NK-92 treated with Interleukin-12 subunit alpha and Interleukin-12 subunit beta, amount 100 ng/mL, for 24 hours (cell line): Measurements from ENCODE around the gene MAP1S.
A peak's percentile ranks its signal among the peaks of the same experiment; 100 is the strongest.

ENCODE experiments used
- DNase-seq: peaks from one replicate; lab custom pipeline; 2025; lab: John Stamatoyannopoulos, UW

The MAP1S gene

GRCh38 chr19:17735410-17735809 lies 16.1 kb downstream of the MAP1S start:
- DNase-seq: no peak

- DNase-seq: no peak
These were observed 18.4 kb downstream of the MAP1S start for GRCh38 chr19:17737690-17738153.

- no peak for DNase-seq
These were observed 20.0 kb downstream of the MAP1S start for GRCh38 chr19:17739121-17739875.

DNA sequence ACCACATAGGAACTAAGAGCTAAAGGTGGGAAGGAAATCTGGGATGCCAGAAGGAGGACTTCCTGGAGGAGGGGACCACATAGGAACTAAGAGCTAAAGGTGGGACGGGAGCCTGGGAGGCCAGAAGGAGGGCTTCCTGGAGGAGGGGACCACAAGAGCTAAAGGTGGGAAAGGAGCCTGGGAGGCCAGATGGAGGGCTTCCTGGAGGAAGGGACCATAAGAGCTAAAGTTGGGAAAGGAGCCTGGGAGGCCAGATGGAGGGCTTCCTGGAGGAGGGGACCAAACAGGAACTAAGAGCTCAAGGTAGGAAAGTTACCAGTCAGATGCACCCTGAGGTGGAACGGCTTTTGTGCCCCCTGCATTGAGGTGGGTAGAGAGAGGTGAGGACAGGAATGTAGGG lies 22.2 kb downstream of the MAP1S start:
- DNase-seq: no peak

DNA sequence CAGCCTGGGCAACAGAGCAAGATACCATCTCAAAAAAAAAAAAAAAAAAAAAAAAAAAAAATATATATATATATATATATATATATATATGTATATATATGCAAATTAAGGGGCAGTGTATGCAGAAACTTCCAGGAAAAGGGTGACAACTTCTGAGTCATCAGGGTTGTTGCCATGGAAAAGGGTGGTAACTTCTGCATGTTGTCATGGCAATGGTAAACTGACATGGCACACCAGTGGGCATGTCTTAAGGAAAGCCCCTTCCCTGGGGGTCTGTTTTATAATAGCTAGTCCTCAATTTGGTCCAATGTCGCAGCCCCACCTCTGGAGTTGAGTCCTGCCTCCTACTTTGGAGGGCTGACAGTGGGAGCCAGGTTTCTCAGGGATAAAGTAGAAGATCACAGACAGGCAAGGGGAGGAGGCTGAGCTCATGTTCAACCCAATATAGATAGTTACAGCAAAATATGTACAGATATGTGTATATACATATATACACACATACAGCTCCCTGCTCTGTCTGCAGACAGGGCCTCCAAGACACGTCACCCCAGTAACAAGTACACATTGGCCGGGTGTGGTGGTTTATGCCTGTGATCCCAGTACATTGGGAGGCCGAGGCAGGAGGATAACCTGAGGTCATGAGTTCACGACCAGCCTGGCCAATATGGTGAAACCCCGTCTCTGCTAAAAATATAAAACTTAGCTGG lies 24.7 kb downstream of the MAP1S start:
- DNase-seq: no peak

- DNase-seq: peak; percentile 94
These were observed 28.2 kb downstream of the MAP1S start for GRCh38 chr19:17747205-17748098.

DNA sequence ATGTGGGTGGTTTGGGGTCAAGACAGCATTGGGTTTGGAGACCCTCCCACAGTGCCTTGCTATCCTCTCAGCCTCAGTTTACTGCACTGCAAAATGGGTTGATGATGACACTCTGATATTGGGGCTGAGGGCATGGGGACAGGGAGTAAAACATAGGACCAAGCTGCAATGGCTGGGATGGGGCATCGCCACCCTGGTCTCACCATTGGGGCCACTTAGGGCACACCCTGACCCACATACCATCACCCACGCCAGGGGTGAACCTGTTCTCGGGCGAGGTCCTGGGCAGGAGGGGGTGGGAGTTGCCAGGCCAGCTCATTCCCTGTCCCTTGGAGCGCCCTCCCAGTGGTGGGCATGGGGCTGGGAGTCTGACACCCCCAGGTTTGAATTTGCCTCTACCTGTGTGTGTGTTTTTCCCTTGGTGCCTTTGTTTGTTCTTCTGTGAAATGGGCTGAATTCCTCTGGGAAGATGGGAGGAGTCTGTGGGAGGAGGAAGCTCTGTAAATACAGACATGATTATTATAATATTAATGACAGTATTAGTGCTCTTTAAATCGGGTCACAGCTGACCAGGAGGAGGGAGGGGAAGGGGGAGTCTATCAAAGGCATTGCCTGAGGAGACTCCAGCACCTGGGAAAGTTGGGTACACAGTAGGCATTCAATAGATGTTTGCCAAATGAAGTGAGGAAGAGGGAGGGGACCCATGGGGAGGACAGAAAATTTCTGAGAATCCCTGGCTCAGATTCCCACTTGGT lies 29.8 kb downstream of the MAP1S start:
- no peak for DNase-seq

DNA sequence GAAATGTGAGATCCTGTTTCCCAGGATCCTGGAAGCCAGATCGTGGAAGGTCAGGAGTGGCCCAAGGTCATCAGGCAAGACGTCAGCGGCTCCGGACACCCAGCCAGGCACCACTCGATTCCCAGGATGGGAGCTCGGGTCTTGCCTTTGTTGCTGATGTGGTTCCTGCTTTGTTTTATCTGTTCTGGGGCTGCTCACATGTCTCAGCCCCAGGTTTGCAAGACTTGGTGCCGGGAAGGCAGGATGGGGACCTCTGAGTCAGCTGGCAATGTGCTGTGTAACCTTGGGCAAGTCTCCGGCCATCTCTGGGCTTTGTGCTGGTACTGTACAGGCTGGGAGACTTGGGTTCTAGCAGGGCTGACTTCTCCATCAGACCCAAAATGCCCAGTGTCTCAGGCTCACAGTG lies 30.6 kb downstream of the MAP1S start:
- DNase-seq: no peak

GRCh38 chr19:17751103-17751911 lies 32.0 kb downstream of the MAP1S start, which contains the start of gene FCHO1:
FCHO1 (plus strand) TSS chr19:17751477; CDS start chr19:17755165, 3,688 bp downstream.
- peak; percentile 91 for DNase-seq

- DNase-seq: no peak
These were observed 32.6 kb downstream of the MAP1S start for GRCh38 chr19:17751912-17752273.

GRCh38 chr19:17752865-17753639 lies 33.8 kb downstream of the MAP1S start:
- DNase-seq: no peak

DNA sequence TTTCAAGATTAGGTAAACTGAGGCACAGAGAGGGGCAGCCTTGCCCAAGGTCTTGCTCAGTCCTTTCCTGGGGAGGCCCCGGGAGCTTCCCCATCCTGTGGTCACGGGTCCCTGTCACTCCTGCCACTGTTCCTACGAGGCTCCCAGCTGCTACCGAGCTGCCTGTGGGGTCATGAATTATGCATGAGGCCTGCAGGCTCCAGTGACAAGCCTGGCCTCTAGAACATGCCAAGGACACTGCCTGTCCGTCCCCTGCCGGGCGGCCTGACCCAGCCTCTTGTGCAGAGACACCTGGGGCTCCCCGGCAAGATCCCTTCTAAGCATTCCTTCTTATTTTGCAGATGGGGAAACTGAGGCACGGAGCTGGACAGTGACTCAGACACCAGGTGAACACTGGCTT lies 34.7 kb downstream of the MAP1S start:
- DNase-seq: no peak

DNA sequence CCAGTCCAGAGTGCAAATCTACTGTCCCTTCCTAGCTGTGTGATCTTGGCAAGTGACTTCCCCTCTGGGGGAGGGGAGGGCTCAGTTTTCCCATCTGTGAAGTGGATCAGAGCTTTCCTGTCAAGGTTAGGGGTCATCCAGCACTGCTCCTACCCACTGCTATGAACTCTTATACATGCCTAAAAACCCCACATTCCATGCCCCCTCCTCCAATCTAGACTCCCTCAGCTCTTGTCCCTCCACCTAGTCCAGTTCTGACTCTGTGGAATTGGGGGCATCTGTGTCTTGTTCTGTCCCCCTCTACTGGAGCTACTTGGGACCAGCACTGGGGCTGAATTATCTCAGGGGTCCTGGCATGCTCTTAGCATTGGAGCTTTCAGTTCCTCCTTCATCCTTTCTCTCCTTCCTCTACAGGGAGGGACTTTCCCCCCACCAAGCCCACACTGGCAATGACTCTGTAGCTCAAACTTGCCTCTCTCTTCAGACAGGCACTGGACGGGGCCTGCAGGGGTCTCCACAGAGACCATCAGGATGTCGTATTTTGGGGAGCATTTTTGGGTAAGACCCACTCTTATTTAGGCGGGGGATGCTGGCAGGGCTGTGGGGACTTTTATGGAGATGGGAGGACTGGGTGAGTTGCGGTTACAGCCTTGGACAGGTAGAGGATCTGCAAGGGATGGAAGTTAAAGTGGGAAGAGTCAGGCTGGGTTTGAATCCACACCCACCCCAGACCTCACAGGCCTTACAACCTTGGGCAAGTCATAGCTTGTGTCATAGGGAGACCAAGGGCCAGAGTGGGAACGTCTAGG lies 35.6 kb downstream of the MAP1S start:
- DNase-seq: no peak

GRCh38 chr19:17755443-17755890 lies 36.2 kb downstream of the MAP1S start:
- no peak for DNase-seq

GRCh38 chr19:17755977-17756670 lies 36.8 kb downstream of the MAP1S start:
- DNase-seq: no peak

DNA sequence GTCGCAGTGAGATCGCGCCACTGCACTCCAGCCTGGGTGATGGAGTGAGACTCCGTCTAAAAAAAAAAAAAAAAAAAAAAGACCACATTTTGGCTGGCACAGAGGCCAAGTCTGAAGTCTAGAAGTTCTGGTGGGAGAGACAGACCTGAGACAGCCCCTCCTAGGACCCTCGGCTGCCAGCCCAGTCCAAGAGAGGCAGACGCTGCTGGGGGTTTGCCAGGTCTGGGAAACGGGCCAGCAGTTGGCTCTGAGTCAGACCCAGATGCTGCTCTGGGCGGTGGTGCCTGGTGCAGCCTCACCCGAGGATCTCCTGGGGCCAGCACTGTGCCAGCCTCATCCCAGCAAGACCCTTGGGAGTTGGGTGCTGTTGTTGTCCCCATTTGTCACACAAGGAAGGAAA lies 37.8 kb downstream of the MAP1S start:
- DNase-seq: no peak

- no peak for DNase-seq
These were observed 39.2 kb downstream of the MAP1S start for GRCh38 chr19:17758515-17758914.

DNA sequence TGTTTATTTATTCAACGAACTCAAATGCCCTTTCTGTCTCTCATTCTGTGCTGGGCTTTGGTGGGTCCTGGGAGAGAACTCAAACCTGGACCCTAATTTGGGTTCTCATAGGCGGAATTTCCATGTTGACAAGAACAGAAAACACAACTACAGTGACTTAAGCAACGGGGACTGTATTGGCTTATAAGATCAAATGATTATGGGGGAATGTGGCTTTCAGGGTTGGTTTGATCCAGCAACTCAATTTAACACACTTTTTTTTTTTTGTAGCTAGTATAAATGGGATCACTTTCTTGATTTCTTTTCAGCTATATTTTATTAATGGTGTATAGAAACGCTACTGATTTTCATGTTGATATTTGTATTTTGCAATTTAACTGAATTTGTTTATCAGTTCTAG lies 41.9 kb downstream of the MAP1S start:
- no peak for DNase-seq
